ENCODE results near the gene C1orf216.
"Not testable (repeated sequence)": the region's sequence is repeated elsewhere in the genome, so short reads cannot be mapped to it uniquely, and the experiment has no call there.

GRCh38 chr1:35711098-35711497 lies 7.6 kb downstream of the C1orf216 start:
- not testable (repeated sequence) for TF ChIP-seq CTCF (IDR thresholded peaks at IDR 0.05); POLR2A (IDR thresholded peaks at IDR 0.05); EP300 (IDR thresholded peaks at IDR 0.05; ENCODE audit: low read depth); POLR2AphosphoS5 (IDR thresholded peaks at IDR 0.05)
